ENCODE data around the gene ATP7B.

GRCh38 chr13:51958217-51958547 lies 53.1 kb downstream of the ATP7B start:
- peak; percentile 53 for TF ChIP-seq SPI1 (IDR thresholded peaks at IDR 0.05; ENCODE audit: low read depth, low read length)
- TF ChIP-seq POLR2AphosphoS5 (IDR thresholded peaks at IDR 0.05; ENCODE audit: low read depth, low read length) = no peak
- TF ChIP-seq POLR2A (IDR thresholded peaks at IDR 0.05; ENCODE audit: low read depth, low read length) = no peak
- TF ChIP-seq TAF1 (IDR thresholded peaks at IDR 0.05; ENCODE audit: low read depth, low read length) = no peak
- no peak for TF ChIP-seq POU2F2 (IDR thresholded peaks at IDR 0.05; ENCODE audit: low read depth, low read length)
- no peak for TF ChIP-seq PAX5 (IDR thresholded peaks at IDR 0.05; ENCODE audit: insufficient read depth, low read length, severe bottlenecking)
